H9 (cell line): Measurements from ENCODE around the gene BIVM. TPM values are rescaled to one million over a fixed set of nuclear protein-coding genes. Genes with fewer than 3 reads are reported as not detected.

ENCODE experiments used
- DNase-seq: peaks from one replicate; pipeline ENCODE4 v3.0.0-alpha.2; 2017
- H2AFZ ChIP-seq: one replicate; pipeline ENCODE4 v1.6.1; 2013; ENCODE audit warnings: mild to moderate bottlenecking, low read length, control low read depth, moderate library complexity
- H2AK5ac ChIP-seq: 2 replicates; pipeline ENCODE4 v1.6.1; 2013; ENCODE audit warnings: low read length, control low read depth, mixed read lengths; ENCODE audit not compliant: insufficient read length
- H2BK120ac ChIP-seq: one replicate; pipeline ENCODE4 v1.6.1; 2013; ENCODE audit warnings: low read depth, mild to moderate bottlenecking, low read length, control low read depth, inconsistent platforms; ENCODE audit not compliant: poor library complexity, severe bottlenecking
- H2BK12ac ChIP-seq: 2 replicates; pipeline ENCODE4 v1.6.1; 2013; ENCODE audit warnings: low read length, control low read depth, mixed read lengths, low read depth; ENCODE audit not compliant: insufficient read length
- H2BK15ac ChIP-seq: 2 replicates; pipeline ENCODE4 v1.6.1; 2013; ENCODE audit warnings: low read depth, low read length, control low read depth
- H2BK20ac ChIP-seq: one replicate; pipeline ENCODE4 v1.6.1; 2013; ENCODE audit warnings: low read depth, mild to moderate bottlenecking, low read length, control low read depth, inconsistent platforms; ENCODE audit not compliant: poor library complexity, severe bottlenecking
- H2BK5ac ChIP-seq: 2 replicates; pipeline ENCODE4 v1.6.1; 2013; ENCODE audit warnings: low read length, control low read depth, mixed read lengths; ENCODE audit not compliant: insufficient read length
- H3K14ac ChIP-seq: 2 replicates; pipeline ENCODE4 v1.6.1; 2013; ENCODE audit warnings: low read length, control low read depth; ENCODE audit not compliant: insufficient read depth
- H3K18ac ChIP-seq: 2 replicates; pipeline ENCODE4 v1.6.1; 2013; ENCODE audit warnings: low read depth, mild to moderate bottlenecking, mixed read lengths, low read length, control low read depth; ENCODE audit not compliant: insufficient read length
- H3K23ac ChIP-seq: 2 replicates; pipeline ENCODE4 v1.6.1; 2013; ENCODE audit warnings: low read length, control low read depth, mixed read lengths, low read depth; ENCODE audit not compliant: insufficient read length
- H3K23me2 ChIP-seq: 2 replicates; pipeline ENCODE4 v1.6.1; 2013; ENCODE audit warnings: low read depth, mild to moderate bottlenecking, mixed read lengths, low read length, control low read depth; ENCODE audit not compliant: insufficient read length, poor library complexity, severe bottlenecking
- H3K27ac ChIP-seq: 2 replicates; pipeline ENCODE4 v1.5.1; 2013; ENCODE audit warnings: low read length, control low read depth, mixed read lengths, low read depth; ENCODE audit not compliant: insufficient read length
- H3K27me3 ChIP-seq: 2 replicates; pipeline ENCODE4 v1.6.1; 2013; ENCODE audit warnings: low read length, control low read depth, inconsistent platforms; ENCODE audit not compliant: insufficient read depth
- H3K4ac ChIP-seq: 2 replicates; pipeline ENCODE4 v1.6.1; 2013; ENCODE audit warnings: low read depth, mild to moderate bottlenecking, control low read depth, inconsistent platforms, low read length, moderate library complexity
- H3K4me1 ChIP-seq: 2 replicates; pipeline ENCODE4 v1.6.1; 2013; ENCODE audit warnings: low read length, control low read depth, inconsistent platforms; ENCODE audit not compliant: insufficient read depth
- H3K4me2 ChIP-seq: 2 replicates; pipeline ENCODE4 v1.6.1; 2013; ENCODE audit warnings: low read length, control low read depth, mixed read lengths; ENCODE audit not compliant: insufficient read length, insufficient read depth
- H3K56ac ChIP-seq: 2 replicates; pipeline ENCODE4 v1.6.1; 2013; ENCODE audit warnings: low read depth, mild to moderate bottlenecking, mixed read lengths, low read length, control low read depth; ENCODE audit not compliant: insufficient read length
- H3K79me1 ChIP-seq: 2 replicates; pipeline ENCODE4 v1.6.1; 2013; ENCODE audit warnings: low read depth, mild to moderate bottlenecking, moderate library complexity, low read length, control low read depth, inconsistent platforms; ENCODE audit not compliant: insufficient read depth, poor library complexity, severe bottlenecking
- H3K79me2 ChIP-seq: 2 replicates; pipeline ENCODE4 v1.6.1; 2013; ENCODE audit warnings: low read length, control low read depth, inconsistent platforms; ENCODE audit not compliant: insufficient read depth
- H3K9ac ChIP-seq: 2 replicates; pipeline ENCODE4 v1.6.1; 2013; ENCODE audit warnings: low read length, control low read depth, mixed read lengths; ENCODE audit not compliant: insufficient read length; ENCODE audit errors: extremely low read depth
- H3K9me3 ChIP-seq: one replicate; pipeline ENCODE4 v1.6.1; 2013; ENCODE audit warnings: low read depth, low read length, inconsistent platforms; ENCODE audit not compliant: control insufficient read depth
- H3T11ph ChIP-seq: one replicate; pipeline ENCODE4 v1.6.1; 2013; ENCODE audit warnings: mild to moderate bottlenecking, low read length, control low read depth, inconsistent platforms
- H4K20me1 ChIP-seq: one replicate; pipeline ENCODE4 v1.6.1; 2013; ENCODE audit not compliant: control insufficient read depth, insufficient read length, insufficient read depth
- H4K5ac ChIP-seq: 2 replicates; pipeline ENCODE4 v1.6.1; 2013; ENCODE audit warnings: low read depth, mild to moderate bottlenecking, mixed read lengths, low read length, control low read depth; ENCODE audit not compliant: insufficient read length
- H4K8ac ChIP-seq: replicated peaks from 2 replicates; pipeline ENCODE4 v1.6.1; 2013; ENCODE audit warnings: low read length, control low read depth, mixed read lengths, low read depth; ENCODE audit not compliant: insufficient read length
- H4K91ac ChIP-seq: 2 replicates; pipeline ENCODE4 v1.6.1; 2013; ENCODE audit warnings: low read depth, mild to moderate bottlenecking, moderate library complexity, mixed read lengths, low read length, control low read depth; ENCODE audit not compliant: insufficient read length
- H3K27ac Mint-ChIP-seq, 3 experiments: 2 replicates in 2 of 3; 3 replicates in 1 of 3; pipeline ENCODE4 v1.8.0; 2020 to 2021; ENCODE audit warnings: mixed read lengths in 3 of 3, mild to moderate bottlenecking in 1 of 3, moderate library complexity in 1 of 3
- H3K27me3 Mint-ChIP-seq: 2 replicates; pipeline ENCODE4 v1.8.0; 2021; ENCODE audit warnings: low read depth, mild to moderate bottlenecking, moderate library complexity, mixed read lengths
- H3K36me3 Mint-ChIP-seq, 3 experiments: 2 replicates in 2 of 3; 3 replicates in 1 of 3; pipeline ENCODE4 v1.8.0; 2020 to 2021; ENCODE audit warnings: low read depth in 3 of 3, mixed read lengths in 3 of 3; ENCODE audit not compliant: insufficient read depth in 1 of 3
- H3K4me1 Mint-ChIP-seq, 2 experiments: 2 replicates each; pipeline ENCODE4 v1.8.0; 2020; ENCODE audit warnings: mixed read lengths in 2 of 2
- H3K4me3 Mint-ChIP-seq, 2 experiments: 2 replicates in 1 of 2; 3 replicates in 1 of 2; pipeline ENCODE4 v1.8.0; 2020 to 2021; ENCODE audit warnings: mild to moderate bottlenecking in 2 of 2, mixed read lengths in 2 of 2, moderate library complexity in 1 of 2
- H3K9me3 Mint-ChIP-seq, 2 experiments: 2 replicates in 1 of 2; 3 replicates in 1 of 2; pipeline ENCODE4 v1.8.0; 2020; ENCODE audit warnings: mild to moderate bottlenecking in 2 of 2, mixed read lengths in 2 of 2, moderate library complexity in 1 of 2
- CTCF ChIP-seq: fragments of 200-600 bp; sonication (generic); conservative IDR thresholded peaks from 3 replicates; pipeline ENCODE4 v1.8.0; 2021; ENCODE audit warnings: antibody characterized with exemption, mild to moderate bottlenecking
- WGBS: extraction: QIAGEN DNeasy Blood & Tissue Kit; methylation state at CpG from one replicate; pipeline ENCODE4 v1.1.7; 2013; ENCODE audit warnings: missing lambda C conversion rate, low lambda C conversion rate, mixed read lengths; ENCODE audit not compliant: insufficient read length; ENCODE audit errors: extremely low coverage; 5-methylcytosine and 5-hydroxymethylcytosine counted together
- total RNA-seq: library from RNA; stranded (reverse); gene quantifications from 2 replicates; pipeline ENCODE4 v1.2.1, GENCODE V29; 2021

BIVM gene
- total RNA-seq, 1 experiment from 2014 or later, result 9.0 TPM

- H3K9me3 ChIP-seq, result no peaks in the 10 kb centered on the region
- no peaks in the 10 kb centered on the region for H4K20me1 ChIP-seq
- no peaks in the 10 kb centered on the region for H3K9me3 Mint-ChIP-seq
- H3K79me2 ChIP-seq, result no peaks in the 10 kb centered on the region
- no peaks in the 10 kb centered on the region for H3K27me3 Mint-ChIP-seq
- H2AK5ac ChIP-seq, result no peak overlapping the region
- H3K4me3 Mint-ChIP-seq, result no peak overlapping the region
- no peak overlapping the region for H3K9ac ChIP-seq
- H3K23me2 ChIP-seq, result no peaks in the 10 kb centered on the region
- H3K27me3 ChIP-seq, result no peaks in the 10 kb centered on the region
- no CpG with 5 or more reads among the region's 8 CpGs for WGBS
- no peak overlapping the region for H3K4ac ChIP-seq
- H4K5ac ChIP-seq, result no peak overlapping the region
- H3K27ac Mint-ChIP-seq, result no peak overlapping the region; a peak in 1 of 7 replicates
- H3K79me1 ChIP-seq, result no peaks in the 10 kb centered on the region
- no peak overlapping the region for H3T11ph ChIP-seq
- no peak overlapping the region for H2AFZ ChIP-seq
- no peak overlapping the region for H2BK20ac ChIP-seq
- H2BK12ac ChIP-seq, result no peak overlapping the region
- no peak overlapping the region for H3K23ac ChIP-seq
- H3K4me2 ChIP-seq, result no peak overlapping the region
- no peak overlapping the region for H2BK15ac ChIP-seq
- H3K4me1 ChIP-seq, result no peaks in the 10 kb centered on the region; the same call in 1 of the 2 replicates
- no peak overlapping the region for H2BK120ac ChIP-seq
- peaks cover 16 to 20% of the 10 kb centered on the region in 2 experiments for H3K4me1 Mint-ChIP-seq
- peaks cover 19 to 54% (median 30%) of the 10 kb centered on the region in 3 experiments; a peak in 6 of 7 replicates for H3K36me3 Mint-ChIP-seq
- H4K8ac ChIP-seq, result no peak overlapping the region
- no peak overlapping the region for H3K56ac ChIP-seq
- no peak overlapping the region for H3K18ac ChIP-seq
- no peak overlapping the region for H3K14ac ChIP-seq
- DNase-seq, result no peak
- H4K91ac ChIP-seq, result no peak overlapping the region
- no peak for TF ChIP-seq CTCF
- no peak overlapping the region for H3K27ac ChIP-seq
- no peak overlapping the region for H2BK5ac ChIP-seq
Observed at GRCh38 chr13:102788683-102789082, 10.2 kb upstream of the BIVM start.
